Effector memory CD4-positive, alpha-beta T cell (primary cell): ENCODE measurements around the gene NPAS3.

Source experiments
- DNase-seq, 3 donors: peaks; one replicate each; pipeline ENCODE4 v3.0.0-alpha.2; 2020
- H3K27ac ChIP-seq: 2 replicates; pipeline ENCODE4 v1.7.0; 2013; ENCODE audit warnings: mild to moderate bottlenecking, low read length, moderate library complexity; ENCODE audit not compliant: insufficient read depth, poor library complexity, severe bottlenecking
- H3K27me3 ChIP-seq: replicated peaks from 2 replicates; pipeline ENCODE4 v1.7.0; 2013; ENCODE audit warnings: mild to moderate bottlenecking, low read length; ENCODE audit not compliant: insufficient read depth, control insufficient read depth, poor library complexity, severe bottlenecking
- H3K36me3 ChIP-seq: 2 replicates; pipeline ENCODE4 v1.7.0; 2013; ENCODE audit warnings: mild to moderate bottlenecking, low read length, moderate library complexity; ENCODE audit not compliant: control insufficient read depth, insufficient read depth
- H3K4me1 ChIP-seq: 2 replicates; pipeline ENCODE4 v1.7.0; 2013; ENCODE audit warnings: low read length, mild to moderate bottlenecking; ENCODE audit not compliant: control insufficient read depth, insufficient read depth, poor library complexity, severe bottlenecking
- H3K4me3 ChIP-seq: 2 replicates; pipeline ENCODE4 v1.7.0; 2013; ENCODE audit warnings: low read length, low read depth, mild to moderate bottlenecking; ENCODE audit not compliant: insufficient read depth, poor library complexity, severe bottlenecking
- H3K9me3 ChIP-seq: 2 replicates; pipeline ENCODE4 v1.7.0; 2013; ENCODE audit warnings: mild to moderate bottlenecking, low read length, moderate library complexity; ENCODE audit not compliant: control insufficient read depth

Gene NPAS3

DNA sequence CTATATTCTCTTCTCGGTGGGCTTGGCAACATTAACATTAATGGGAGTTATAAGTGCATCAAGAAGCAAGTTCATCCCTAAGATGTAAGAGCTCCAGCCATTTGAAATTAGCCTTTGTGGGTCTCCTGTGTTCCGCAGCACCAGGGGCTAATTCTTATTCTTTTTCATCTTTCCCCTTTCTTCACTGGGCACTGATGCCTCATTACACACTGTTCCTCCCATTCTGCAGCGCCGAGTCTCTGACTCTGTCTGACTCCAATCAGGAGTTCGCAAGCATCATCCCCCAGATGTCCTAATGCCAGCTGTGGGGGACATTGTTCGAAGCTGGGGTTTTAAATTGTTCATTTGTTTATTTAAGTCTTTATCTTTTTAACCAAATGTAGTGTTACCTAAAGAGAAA, 670.9 kb downstream of the NPAS3 start:
- H3K4me1 ChIP-seq, result no peaks in the 10 kb centered on the region
- no peaks in the 10 kb centered on the region for H3K9me3 ChIP-seq
- DNase-seq, result no peak
- H3K4me3 ChIP-seq, result no peak overlapping the region
- H3K36me3 ChIP-seq, result no peaks in the 10 kb centered on the region
- H3K27ac ChIP-seq, result no peak overlapping the region
- no peaks in the 10 kb centered on the region for H3K27me3 ChIP-seq

DNA sequence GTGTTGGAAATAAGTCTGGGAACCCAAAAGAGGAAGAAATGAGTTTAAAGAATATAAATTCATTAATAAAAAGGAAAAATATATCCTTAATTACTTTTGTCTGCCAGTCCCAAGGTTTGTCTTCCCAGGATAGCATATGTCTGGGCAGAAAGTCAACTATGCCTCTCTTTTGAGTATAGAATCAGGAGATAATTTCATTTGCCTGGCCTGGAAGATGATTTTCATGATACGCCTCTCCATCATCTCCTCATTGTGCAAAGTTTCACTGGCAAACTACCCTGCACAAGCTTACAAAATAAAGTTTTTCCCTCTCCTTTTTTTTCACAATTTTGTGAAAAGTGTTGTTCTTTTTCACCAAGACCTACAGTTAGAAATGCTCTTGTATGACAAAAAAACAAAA, 671.4 kb downstream of the NPAS3 start:
- Histone ChIP-seq H3K4me1 (no peaks in the 10 kb centered on the region), H3K9me3 (no peaks in the 10 kb centered on the region), H3K27ac (no peak overlapping the region), H3K27me3 (no peaks in the 10 kb centered on the region), H3K4me3 (no peak overlapping the region), H3K36me3 (no peaks in the 10 kb centered on the region)
- no peak for DNase-seq

DNA sequence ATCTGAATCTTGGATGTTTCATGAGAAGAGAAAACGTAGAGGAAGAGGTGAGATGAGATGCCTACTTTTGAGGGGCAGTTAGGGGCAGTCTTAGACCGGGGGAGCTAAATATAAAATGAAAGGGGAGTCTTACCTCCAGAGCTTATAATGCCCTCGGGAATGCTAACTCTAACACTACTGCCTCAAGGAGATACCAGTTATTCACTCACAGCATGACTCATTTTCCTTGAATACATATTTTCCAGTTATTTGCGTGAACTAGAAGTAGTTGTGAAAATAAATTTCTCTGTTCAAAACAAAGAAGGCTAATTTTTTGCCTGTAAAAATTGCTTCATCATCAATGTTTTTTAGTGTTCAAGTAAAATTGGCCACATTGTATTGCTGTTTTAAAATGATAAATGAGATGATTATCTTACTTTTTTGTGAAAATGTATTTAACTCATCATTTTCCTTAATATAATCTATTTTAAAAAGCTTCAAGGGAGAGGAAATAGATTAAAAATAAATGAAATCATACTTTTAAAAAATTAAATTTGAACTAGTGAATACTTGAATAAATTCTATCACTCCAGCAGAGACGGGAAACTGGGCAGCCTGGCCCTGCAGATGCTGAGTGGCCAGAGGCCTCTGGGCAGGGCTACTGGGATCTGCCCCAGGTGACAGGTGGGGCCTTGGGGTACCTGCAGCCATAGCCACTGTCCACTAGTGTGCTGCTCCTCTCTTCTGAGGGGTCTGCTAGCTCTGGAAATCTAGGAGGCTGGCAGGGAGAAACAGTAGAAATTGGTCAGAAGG, 672.9 kb downstream of the NPAS3 start:
- Histone ChIP-seq H3K4me3 (no peak overlapping the region), H3K27me3 (no peaks in the 10 kb centered on the region), H3K4me1 (no peaks in the 10 kb centered on the region), H3K27ac (no peak overlapping the region), H3K9me3 (no peaks in the 10 kb centered on the region), H3K36me3 (no peaks in the 10 kb centered on the region)
- no peak for DNase-seq

DNA sequence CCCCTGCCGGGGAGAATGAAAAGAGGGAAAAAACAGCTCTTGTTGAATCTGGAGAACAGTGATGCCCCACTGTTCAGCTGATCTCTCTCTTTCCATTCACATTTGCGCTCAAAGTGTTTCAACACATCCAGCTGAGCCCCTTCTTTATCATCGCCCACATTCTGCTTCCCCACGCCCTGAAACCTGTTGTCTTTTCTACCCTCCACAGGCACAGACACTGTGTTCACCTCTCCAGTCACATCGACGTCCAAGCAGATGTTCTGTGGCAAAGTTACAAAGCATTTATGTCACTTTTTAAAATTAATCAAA, 673.5 kb downstream of the NPAS3 start:
- Histone ChIP-seq H3K27ac (no peak overlapping the region), H3K27me3 (no peaks in the 10 kb centered on the region), H3K4me1 (no peaks in the 10 kb centered on the region)

DNA sequence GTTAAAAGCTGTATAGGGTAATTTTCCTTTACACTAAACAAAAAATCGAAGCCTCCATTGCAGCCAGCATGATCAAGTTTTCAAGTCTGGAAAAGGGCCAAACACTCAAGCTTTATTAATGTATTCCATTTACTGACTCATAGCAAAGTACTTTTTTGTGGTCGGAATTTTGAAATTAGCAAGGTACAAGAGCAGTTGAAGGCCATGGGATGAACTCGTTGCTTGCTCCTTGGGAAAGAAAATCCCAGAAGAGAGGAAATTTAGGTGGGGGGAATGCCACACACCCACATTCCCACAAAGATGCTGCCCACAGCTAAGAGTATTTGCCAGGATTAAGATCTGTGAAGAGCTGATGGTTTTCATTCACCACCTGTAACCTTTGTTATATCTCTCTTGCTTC, 678.5 kb downstream of the NPAS3 start:
- Histone ChIP-seq H3K27ac (no peak overlapping the region), H3K9me3 (no peaks in the 10 kb centered on the region), H3K27me3 (no peaks in the 10 kb centered on the region), H3K36me3 (no peaks in the 10 kb centered on the region), H3K4me3 (no peak overlapping the region), H3K4me1 (no peaks in the 10 kb centered on the region)
- no peak for DNase-seq

More for the DNA sequence above, 673.5 kb downstream of the NPAS3 start:
- no peaks in the 10 kb centered on the region for H3K9me3 ChIP-seq
- no peak for DNase-seq
- H3K36me3 ChIP-seq, result no peaks in the 10 kb centered on the region
- no peak overlapping the region for H3K4me3 ChIP-seq

DNA sequence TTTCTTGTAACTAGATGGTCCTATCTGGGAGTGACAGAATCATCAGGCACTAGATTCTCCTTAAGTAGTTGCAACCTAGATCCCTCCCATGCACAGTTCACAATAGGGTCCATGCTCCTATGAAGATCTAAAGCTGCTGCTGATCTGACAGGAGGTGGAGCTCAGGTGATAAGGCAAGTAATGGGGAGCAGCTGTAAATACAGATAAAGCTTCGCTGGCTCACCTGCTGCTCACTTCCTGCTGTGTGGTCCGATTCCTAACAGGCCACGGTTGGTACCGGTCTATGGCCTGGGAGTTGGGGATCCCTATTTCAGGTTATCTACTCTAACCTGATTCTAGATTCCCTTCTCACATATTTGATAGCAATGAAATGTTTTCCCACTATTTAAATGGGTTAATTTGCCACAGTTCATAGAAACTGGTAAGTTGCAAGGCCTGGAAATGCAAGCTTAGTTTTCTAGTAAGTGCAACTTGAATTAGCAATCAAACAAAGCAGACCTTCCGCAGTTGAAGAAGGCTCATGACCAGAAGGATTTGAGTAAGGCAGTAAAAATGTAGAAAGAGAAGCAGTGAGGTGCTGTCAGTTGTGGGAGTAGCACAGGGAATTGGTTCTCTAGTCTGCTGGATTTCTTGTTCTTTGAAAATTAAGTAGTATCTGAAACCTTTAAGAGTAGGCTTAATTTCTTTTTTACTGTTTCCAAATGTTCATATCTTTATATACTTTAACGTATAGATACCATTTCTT, 679.9 kb downstream of the NPAS3 start:
- H3K4me1 ChIP-seq, result no peaks in the 10 kb centered on the region
- no peak for DNase-seq
- no peaks in the 10 kb centered on the region for H3K9me3 ChIP-seq
- H3K27me3 ChIP-seq, result no peaks in the 10 kb centered on the region
- no peaks in the 10 kb centered on the region for H3K36me3 ChIP-seq
- no peak overlapping the region for H3K4me3 ChIP-seq
- H3K27ac ChIP-seq, result no peak overlapping the region

DNA sequence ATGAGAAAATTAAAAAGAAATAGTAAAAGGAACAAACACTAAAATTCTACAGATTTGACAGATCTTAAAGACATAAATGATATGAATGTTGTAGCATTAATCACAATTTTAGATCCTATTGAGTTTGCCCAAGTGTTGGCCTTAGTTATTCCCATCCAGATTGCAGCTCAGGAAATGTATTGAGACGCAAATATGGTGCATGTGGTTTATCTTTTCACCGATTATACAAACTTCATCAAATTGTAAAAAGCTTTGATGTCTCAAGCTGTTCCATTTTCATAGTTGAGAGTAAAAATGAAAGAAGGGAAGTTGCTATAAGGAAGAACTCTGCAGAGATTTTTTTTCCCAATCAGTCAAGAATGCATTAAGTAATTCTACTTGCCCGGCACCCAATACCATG, 683.8 kb downstream of the NPAS3 start:
- H3K27me3 ChIP-seq, result no peaks in the 10 kb centered on the region
- DNase-seq, result no peak
- H3K4me1 ChIP-seq, result no peaks in the 10 kb centered on the region
- no peaks in the 10 kb centered on the region for H3K36me3 ChIP-seq
- no peaks in the 10 kb centered on the region for H3K9me3 ChIP-seq
- no peak overlapping the region for H3K4me3 ChIP-seq
- no peak overlapping the region for H3K27ac ChIP-seq

DNA sequence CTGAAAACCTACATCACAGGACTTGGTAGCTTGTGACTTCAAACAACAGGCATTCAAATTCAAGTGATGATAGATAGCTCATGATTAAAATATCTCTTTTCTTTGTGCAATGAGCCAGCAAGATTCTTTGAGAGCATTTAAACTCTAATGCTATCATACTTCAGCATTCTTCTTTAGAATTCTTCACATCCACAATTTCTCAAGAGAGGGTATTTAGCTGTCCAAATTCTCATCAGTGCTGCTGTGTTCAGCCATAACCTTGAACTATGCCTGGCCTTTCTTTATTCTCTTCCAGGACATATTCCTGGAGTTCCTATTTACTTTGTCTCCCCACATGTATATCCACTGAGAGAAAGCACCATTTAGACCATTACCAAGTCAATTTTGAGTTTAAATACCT, 691.1 kb downstream of the NPAS3 start:
- Histone ChIP-seq H3K9me3 (no peaks in the 10 kb centered on the region), H3K4me1 (no peaks in the 10 kb centered on the region), H3K27me3 (no peaks in the 10 kb centered on the region), H3K36me3 (no peaks in the 10 kb centered on the region), H3K4me3 (no peak overlapping the region), H3K27ac (no peak overlapping the region)
- no peak for DNase-seq

DNA sequence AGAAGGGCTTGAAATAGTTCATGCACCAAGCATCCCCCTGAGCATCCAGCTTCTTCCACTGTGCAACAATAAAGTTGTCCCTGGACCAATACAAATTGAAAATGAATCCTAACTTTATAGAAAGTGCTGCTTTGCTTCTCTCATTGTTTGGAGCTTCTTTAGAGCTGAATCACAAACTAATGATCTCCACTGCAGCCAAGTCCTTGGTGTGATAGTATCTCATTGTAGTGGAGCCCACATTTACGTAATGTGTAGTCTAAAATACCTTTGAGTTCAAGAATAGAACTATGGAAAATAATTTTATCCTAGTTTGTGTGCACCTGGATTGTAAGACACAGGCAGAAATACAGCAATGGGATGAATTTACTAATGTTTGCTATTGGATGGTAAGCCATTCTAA, 692.3 kb downstream of the NPAS3 start:
- H3K27ac ChIP-seq, result no peak overlapping the region
- H3K4me3 ChIP-seq, result no peak overlapping the region
- H3K4me1 ChIP-seq, result no peaks in the 10 kb centered on the region
- DNase-seq, result no peak
- H3K9me3 ChIP-seq, result no peaks in the 10 kb centered on the region
- H3K27me3 ChIP-seq, result no peaks in the 10 kb centered on the region
- H3K36me3 ChIP-seq, result no peaks in the 10 kb centered on the region

DNA sequence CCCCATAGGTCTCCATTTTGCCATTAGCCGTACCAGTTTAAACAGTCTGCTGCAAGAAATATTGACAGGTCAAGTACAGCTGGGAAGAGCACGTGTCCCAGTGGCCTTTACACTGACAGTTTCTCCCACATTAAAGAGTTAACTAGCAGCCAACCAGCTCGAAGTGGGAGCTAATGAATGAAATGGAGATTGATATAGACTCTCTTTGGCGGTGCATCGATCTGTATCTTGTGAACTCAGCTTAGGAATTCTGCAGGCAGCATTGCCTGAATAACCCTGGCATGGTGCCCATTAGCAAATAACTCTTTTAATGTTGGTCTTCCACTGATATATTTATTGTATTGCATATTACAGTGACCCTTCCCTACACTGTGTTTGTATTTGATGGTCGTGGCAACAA, 692.8 kb downstream of the NPAS3 start:
- no peak for DNase-seq
- Histone ChIP-seq H3K36me3 (no peaks in the 10 kb centered on the region), H3K27ac (no peak overlapping the region)

More for the DNA sequence above, 692.8 kb downstream of the NPAS3 start:
- Histone ChIP-seq H3K9me3 (no peaks in the 10 kb centered on the region), H3K4me3 (no peak overlapping the region), H3K27me3 (no peaks in the 10 kb centered on the region), H3K4me1 (no peaks in the 10 kb centered on the region)
